Tibial nerve (tissue), 4 donors: Measurements from ENCODE around the gene DLK1. TPM values are rescaled to one million over a fixed set of nuclear protein-coding genes. Genes with fewer than 3 reads are reported as not detected.

Experiments used
- DNase-seq, 2 donors: peaks; one replicate each; pipeline ENCODE4 v3.0.0-alpha.2; 2019; ENCODE audit warnings: low spot score in 2 of 2
- H3K27ac ChIP-seq, 4 donors: fragments of 200-600 bp; sonication (generic) in 3 of 4; one replicate each; pipeline ENCODE4 v1.5.1; 2017 to 2019; ENCODE audit warnings: mild to moderate bottlenecking in 1 of 4
- H3K27me3 ChIP-seq, 2 donors: fragments of 200-600 bp; sonication (generic) in 1 of 2; one replicate each; pipeline versions ENCODE4 v1.5.1 to v1.6.0; 2017 to 2019
- H3K36me3 ChIP-seq, 3 donors: fragments of 200-600 bp; sonication (generic); one replicate each; pipeline ENCODE4 v1.5.1; 2018 to 2019
- H3K4me1 ChIP-seq, 4 donors: fragments of 200-600 bp; sonication (generic) in 3 of 4; one replicate each; pipeline ENCODE4 v1.5.1; 2017 to 2019
- H3K4me3 ChIP-seq, 4 donors: fragments of 200-600 bp; sonication (generic) in 3 of 4; one replicate each; pipeline ENCODE4 v1.5.1; 2017 to 2019; ENCODE audit warnings: mild to moderate bottlenecking in 1 of 4, moderate library complexity in 1 of 4
- H3K9me3 ChIP-seq, 4 donors: fragments of 200-600 bp; sonication (generic) in 3 of 4; one replicate each; pipeline ENCODE4 v1.5.1; 2017 to 2019
- EP300 ChIP-seq, 2 donors: sonication (generic); formaldehyde crosslinking; IDR thresholded peaks; one replicate each; pipeline ENCODE4 v1.6.1; 2017; ENCODE audit warnings: antibody characterized with exemption in 2 of 2, mild to moderate bottlenecking in 1 of 2
- POLR2A ChIP-seq, 2 donors: fragments of 450-650 bp; IDR thresholded peaks; one replicate each; pipeline ENCODE4 v1.6.1; 2017; ENCODE audit warnings: antibody characterized with exemption in 2 of 2, mild to moderate bottlenecking in 2 of 2, moderate library complexity in 2 of 2
- WGBS, 2 donors: methylation state at CpG; one replicate each; pipeline ENCODE4 v1.1.5; 2018; 5-methylcytosine and 5-hydroxymethylcytosine counted together
- total RNA-seq, 4 donors: library from RNA; depleted of rRNA; stranded (reverse); fragments of >200 nt; gene quantifications; one replicate each; pipeline ENCODE4 v1.1.0, GENCODE V29; 2016
- TF ChIP-seq, protein P1 (sequence below), 5 experiments: fragments of 200-600 bp in 3 of 5; fragments of 450-650 bp in 2 of 5; sonication (generic) in 3 of 5; IDR thresholded peaks; one replicate each; pipeline ENCODE4 v1.5.1; 2016 to 2019; ENCODE audit warnings: antibody characterized with exemption in 5 of 5, mild to moderate bottlenecking in 3 of 5, moderate library complexity in 2 of 5

Gene DLK1
- total RNA-seq, 4 donors from 2014 or later, result not detected

DNA sequence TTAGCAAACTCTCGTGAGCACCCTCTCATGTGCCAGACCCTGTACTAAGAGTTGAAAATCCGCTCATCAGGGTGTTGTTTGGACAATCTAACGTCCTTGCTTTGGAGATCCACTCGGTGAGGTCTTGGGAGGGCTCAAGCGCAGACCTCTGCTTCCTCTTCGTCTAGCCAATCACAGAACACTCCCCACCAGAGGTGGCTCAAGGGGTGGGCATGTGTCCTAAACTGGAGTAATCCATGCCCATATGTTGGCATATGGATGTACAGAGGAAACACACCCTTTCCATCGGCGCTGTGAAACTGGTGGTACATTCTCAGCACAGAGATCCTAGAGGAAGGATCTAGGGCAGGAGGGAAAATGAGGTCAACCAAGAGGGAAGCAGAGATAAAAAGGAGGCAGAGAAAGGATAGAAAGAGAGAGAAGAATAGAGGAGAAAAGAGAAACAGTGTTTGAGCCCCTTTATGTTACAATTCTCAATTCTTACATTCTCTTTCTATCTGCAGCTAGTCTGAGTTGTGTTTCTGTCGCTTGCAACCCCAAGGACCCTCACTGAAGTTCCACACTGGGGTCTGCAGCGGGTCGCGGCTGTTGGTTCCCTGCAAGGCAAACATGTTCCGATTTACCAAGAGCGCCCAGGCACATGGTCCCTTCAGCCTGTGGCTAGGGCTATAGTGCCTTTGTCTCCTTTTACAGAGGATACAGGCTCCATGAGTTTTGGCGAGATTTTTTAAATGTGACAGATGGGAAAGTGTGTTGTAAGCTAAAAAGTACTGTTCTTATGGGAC, 40.5 kb downstream of the DLK1 start:
- H3K4me3 ChIP-seq, result no peak overlapping the region
- no peak for DNase-seq
- H3K27ac ChIP-seq, result no peak overlapping the region
- H3K4me1 ChIP-seq, result no peaks in the 10 kb centered on the region
- H3K9me3 ChIP-seq, result peaks cover 0 to 7% (median 0%) of the 10 kb centered on the region in 4 donors
- 80 to 84% methylated on average over 15 of the region's 15 CpGs for WGBS, 2 donors
- no peaks in the 10 kb centered on the region for H3K27me3 ChIP-seq
- H3K36me3 ChIP-seq, result no peaks in the 10 kb centered on the region
- no peak for TF ChIP-seq POLR2A (IDR thresholded peaks at IDR 0.05)
- no peak for TF ChIP-seq EP300 (IDR thresholded peaks at IDR 0.05)
- TF ChIP-seq, protein P1, sequence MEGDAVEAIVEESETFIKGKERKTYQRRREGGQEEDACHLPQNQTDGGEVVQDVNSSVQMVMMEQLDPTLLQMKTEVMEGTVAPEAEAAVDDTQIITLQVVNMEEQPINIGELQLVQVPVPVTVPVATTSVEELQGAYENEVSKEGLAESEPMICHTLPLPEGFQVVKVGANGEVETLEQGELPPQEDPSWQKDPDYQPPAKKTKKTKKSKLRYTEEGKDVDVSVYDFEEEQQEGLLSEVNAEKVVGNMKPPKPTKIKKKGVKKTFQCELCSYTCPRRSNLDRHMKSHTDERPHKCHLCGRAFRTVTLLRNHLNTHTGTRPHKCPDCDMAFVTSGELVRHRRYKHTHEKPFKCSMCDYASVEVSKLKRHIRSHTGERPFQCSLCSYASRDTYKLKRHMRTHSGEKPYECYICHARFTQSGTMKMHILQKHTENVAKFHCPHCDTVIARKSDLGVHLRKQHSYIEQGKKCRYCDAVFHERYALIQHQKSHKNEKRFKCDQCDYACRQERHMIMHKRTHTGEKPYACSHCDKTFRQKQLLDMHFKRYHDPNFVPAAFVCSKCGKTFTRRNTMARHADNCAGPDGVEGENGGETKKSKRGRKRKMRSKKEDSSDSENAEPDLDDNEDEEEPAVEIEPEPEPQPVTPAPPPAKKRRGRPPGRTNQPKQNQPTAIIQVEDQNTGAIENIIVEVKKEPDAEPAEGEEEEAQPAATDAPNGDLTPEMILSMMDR (IDR thresholded peaks at IDR 0.05), result no peak

DNA sequence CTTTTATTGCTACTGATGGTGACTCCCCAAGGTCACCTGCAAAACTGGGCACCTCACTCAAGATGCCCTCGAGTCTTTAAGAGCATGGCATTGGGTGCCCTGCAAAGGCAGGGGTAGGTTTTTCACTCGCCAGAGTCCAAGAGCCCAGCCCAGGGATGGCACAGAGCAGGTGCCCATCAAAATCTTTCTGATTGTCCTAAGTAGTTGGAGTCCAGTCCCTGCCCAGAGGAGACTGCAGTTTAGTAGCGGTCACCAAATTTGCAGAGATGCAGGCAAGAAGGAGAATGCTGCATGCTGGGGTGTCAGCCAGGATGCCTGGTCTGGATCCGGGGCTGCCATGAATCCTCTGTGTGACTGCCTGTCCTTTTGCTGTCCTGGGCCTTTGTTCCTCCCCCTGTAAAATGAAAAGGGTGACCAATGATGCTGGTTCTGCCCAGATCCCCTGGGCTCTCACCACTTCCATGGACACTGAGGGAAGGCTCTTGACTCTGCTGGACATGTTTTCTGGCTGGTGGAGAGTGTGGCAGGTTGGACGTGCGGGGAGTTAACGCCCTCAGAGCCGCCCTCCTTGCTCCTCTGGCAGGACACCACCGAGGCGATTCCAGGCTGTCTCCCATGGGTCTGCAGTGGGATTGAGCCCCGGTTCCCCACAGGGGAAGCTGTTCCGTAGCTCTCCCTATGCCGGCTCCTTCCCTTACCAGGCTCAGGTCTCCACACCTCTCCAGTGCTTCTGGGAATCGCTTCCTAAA, 41.3 kb downstream of the DLK1 start:
- no peak for DNase-seq
- Histone ChIP-seq H3K36me3 (no peaks in the 10 kb centered on the region), H3K27me3 (no peaks in the 10 kb centered on the region), H3K4me3 (no peak overlapping the region), H3K9me3 (peaks cover 0 to 7% (median 0%) of the 10 kb centered on the region in 4 donors), H3K27ac (no peak overlapping the region), H3K4me1 (no peaks in the 10 kb centered on the region)
- 78 to 83% methylated on average over 14 of the region's 14 CpGs for WGBS, 2 donors
- TF ChIP-seq, protein P1 (IDR thresholded peaks at IDR 0.05), result no peak
- TF ChIP-seq POLR2A (IDR thresholded peaks at IDR 0.05), result no peak
- TF ChIP-seq EP300 (IDR thresholded peaks at IDR 0.05), result no peak

DNA sequence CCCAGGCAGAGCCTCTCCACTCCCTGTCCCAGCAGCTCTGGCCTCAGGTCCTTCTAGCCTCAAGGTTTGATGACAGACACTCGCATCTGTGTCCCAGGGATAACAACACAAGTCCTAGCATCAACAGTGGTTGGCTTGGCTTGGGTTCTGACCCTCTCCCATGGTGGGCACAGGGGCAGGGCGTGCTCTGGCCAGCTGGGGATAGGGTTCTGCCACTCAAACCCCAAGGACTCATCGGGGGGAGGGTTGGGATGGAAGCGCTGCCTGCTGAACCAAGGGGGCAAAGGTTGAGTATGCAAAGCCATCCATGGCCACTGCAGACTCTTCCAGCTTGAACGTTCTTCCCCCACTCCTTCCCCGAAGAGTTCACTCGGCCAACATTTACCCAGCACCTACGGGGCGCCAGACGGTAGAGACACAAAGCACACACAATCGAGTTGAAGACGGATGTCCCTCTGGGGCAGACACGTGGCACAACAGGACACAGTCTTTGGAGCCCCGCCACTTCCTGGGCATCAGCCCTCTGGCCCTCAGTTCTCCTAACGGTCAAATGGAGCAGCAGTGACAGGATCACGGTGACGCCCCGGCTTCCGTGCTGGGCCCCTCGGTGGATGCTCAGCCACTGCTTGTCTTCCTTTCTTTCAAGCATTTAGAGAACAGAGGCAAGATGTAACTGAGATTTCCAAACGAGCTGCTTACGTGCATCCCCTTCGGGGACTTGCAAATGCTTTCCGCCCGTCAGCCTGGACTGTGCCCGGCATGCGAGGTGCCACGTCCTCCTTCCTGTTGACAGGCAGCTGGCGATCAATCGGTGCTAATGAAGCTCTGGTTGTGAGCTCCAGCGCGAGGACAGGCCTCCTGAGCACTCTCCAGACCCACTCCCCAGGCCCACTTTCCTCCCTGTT, 42.6 kb downstream of the DLK1 start:
- no peak for TF ChIP-seq POLR2A (IDR thresholded peaks at IDR 0.05)
- TF ChIP-seq, protein P1 (IDR thresholded peaks at IDR 0.05), result no peak
- no peak for TF ChIP-seq EP300 (IDR thresholded peaks at IDR 0.05)
- Histone ChIP-seq H3K4me3 (no peak overlapping the region), H3K36me3 (no peaks in the 10 kb centered on the region), H3K27ac (no peak overlapping the region), H3K27me3 (no peaks in the 10 kb centered on the region), H3K4me1 (no peaks in the 10 kb centered on the region), H3K9me3 (peaks cover 0 to 7% (median 0%) of the 10 kb centered on the region in 4 donors)
- 78 to 80% methylated on average over 32 of the region's 32 CpGs for WGBS, 2 donors
- DNase-seq, result no peak

DNA sequence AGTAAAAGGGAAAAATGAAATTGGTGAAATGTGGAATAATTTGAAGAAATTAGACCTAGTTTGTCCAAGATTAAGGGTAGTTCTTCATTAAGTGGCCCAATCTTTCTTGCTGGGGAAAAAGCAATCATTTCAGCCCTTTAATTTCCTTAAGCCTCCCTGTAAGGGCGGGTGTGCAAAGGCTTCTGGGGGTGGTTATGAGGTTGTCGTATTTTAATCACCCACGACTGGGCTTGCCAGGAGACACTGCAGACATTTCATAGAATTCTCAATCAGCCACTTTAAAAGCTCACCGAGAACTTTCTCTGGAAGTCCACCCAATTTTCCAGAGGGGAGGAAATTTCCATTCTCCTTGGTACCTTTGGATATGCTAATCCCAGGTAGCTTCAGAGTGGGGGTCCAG, 43.4 kb downstream of the DLK1 start:
- no peaks in the 10 kb centered on the region for H3K36me3 ChIP-seq
- H3K4me3 ChIP-seq, result no peak overlapping the region
- no peak for DNase-seq
- no peak overlapping the region for H3K27ac ChIP-seq
- no peaks in the 10 kb centered on the region for H3K4me1 ChIP-seq
- no peaks in the 10 kb centered on the region for H3K27me3 ChIP-seq
- TF ChIP-seq, protein P1 (IDR thresholded peaks at IDR 0.05), result no peak
- no peak for TF ChIP-seq POLR2A (IDR thresholded peaks at IDR 0.05)
- H3K9me3 ChIP-seq, result peaks cover 0 to 7% (median 0%) of the 10 kb centered on the region in 4 donors
- WGBS, 2 donors, result 83 to 85% methylated on average over 4 of the region's 4 CpGs
